ELF-1 (cell line): ENCODE results near the gene ADGRV1.
"Not testable (repeated sequence)": the region's sequence is repeated elsewhere in the genome, so short reads cannot be mapped to it uniquely, and the experiment has no call there.

Source experiments
- DNase-seq: peaks from one replicate; pipeline ENCODE4 v3.0.0-alpha.2; 2016; ENCODE audit warnings: low read depth, low spot score

ADGRV1 gene

GRCh38 chr5:90593083-90593482, 34.5 kb downstream of the ADGRV1 start:
- not testable (repeated sequence) for DNase-seq

- DNase-seq = not testable (repeated sequence)
These were observed 37.2 kb downstream of the ADGRV1 start for GRCh38 chr5:90595766-90596165.

- no peak for DNase-seq
These were observed 39.7 kb downstream of the ADGRV1 start for GRCh38 chr5:90598293-90598692.

- DNase-seq = not testable (repeated sequence)
These were observed 41.7 kb downstream of the ADGRV1 start for GRCh38 chr5:90600307-90600706.

- no peak for DNase-seq
These were observed 42.9 kb downstream of the ADGRV1 start for GRCh38 chr5:90601468-90601867.

GRCh38 chr5:90602681-90603080, 44.1 kb downstream of the ADGRV1 start:
- DNase-seq = no peak

- DNase-seq = no peak
These were observed 47.9 kb downstream of the ADGRV1 start for GRCh38 chr5:90606539-90606938.

GRCh38 chr5:90612919-90613318, 54.3 kb downstream of the ADGRV1 start:
- DNase-seq = no peak

GRCh38 chr5:90613459-90613858, 54.9 kb downstream of the ADGRV1 start:
- DNase-seq = no peak

- no peak for DNase-seq
These were observed 55.4 kb downstream of the ADGRV1 start for GRCh38 chr5:90613918-90614504.

- no peak for DNase-seq
These were observed 56.8 kb downstream of the ADGRV1 start for GRCh38 chr5:90615355-90615754.

GRCh38 chr5:90618071-90618470, 59.5 kb downstream of the ADGRV1 start:
- peak; percentile 21 for DNase-seq

GRCh38 chr5:90619762-90620161, 61.2 kb downstream of the ADGRV1 start:
- not testable (repeated sequence) for DNase-seq

GRCh38 chr5:90621848-90622247, 63.3 kb downstream of the ADGRV1 start:
- no peak for DNase-seq

GRCh38 chr5:90626493-90626892, 67.9 kb downstream of the ADGRV1 start:
- DNase-seq = no peak

GRCh38 chr5:90628492-90628891, 69.9 kb downstream of the ADGRV1 start:
- no peak for DNase-seq

- DNase-seq = no peak
These were observed 74.2 kb downstream of the ADGRV1 start for GRCh38 chr5:90632791-90633190.

GRCh38 chr5:90636948-90637347, 78.4 kb downstream of the ADGRV1 start:
- no peak for DNase-seq

GRCh38 chr5:90637731-90638130, 79.1 kb downstream of the ADGRV1 start:
- DNase-seq = no peak

GRCh38 chr5:90638878-90639277, 80.3 kb downstream of the ADGRV1 start:
- DNase-seq = no peak

- DNase-seq = peak; percentile 7
These were observed 82.0 kb downstream of the ADGRV1 start for GRCh38 chr5:90640484-90641059.

- DNase-seq = no peak
These were observed 82.9 kb downstream of the ADGRV1 start for GRCh38 chr5:90641528-90641927.

GRCh38 chr5:90642706-90643229, 84.2 kb downstream of the ADGRV1 start:
- no peak for DNase-seq
